Measurements from ENCODE around the gene ZNF628.

ZNF628 gene

GRCh38 chr19:55472463-55472862 lies 4.0 kb upstream of the ZNF628 start:
- DNase-seq, result no peak
- Histone ChIP-seq H3K9me3 (ENCODE audit: insufficient read depth, low read length, severe bottlenecking) (no peaks in the 10 kb centered on the region), H3K4me3 (ENCODE audit: low read depth in 1 of 2, low read length in 2 of 2) (no peak overlapping the region), H4K20me1 (ENCODE audit: insufficient read depth, low read length) (no peaks in the 10 kb centered on the region), H3K79me2 (ENCODE audit: insufficient read depth, low read length) (peaks cover 5% of the 10 kb centered on the region), H3K4me1 (ENCODE audit: insufficient read depth, low read length) (peaks cover 24% of the 10 kb centered on the region), H3K4me2 (ENCODE audit: insufficient read depth, low read length) (no peak overlapping the region), H3K9ac (ENCODE audit: low read depth, low read length) (no peak overlapping the region), H3K36me3 (ENCODE audit: insufficient read depth, low read length) (no peaks in the 10 kb centered on the region), H3K27me3 (ENCODE audit: insufficient read depth, low read length, poor library complexity) (no peaks in the 10 kb centered on the region), H2AFZ (ENCODE audit: low read depth, low read length) (no peak overlapping the region), H3K27ac (ENCODE audit: low read length) (no peak overlapping the region)
- TF ChIP-seq CTCF (IDR thresholded peaks at IDR 0.05; ENCODE audit: borderline replicate concordance, extremely low read depth, low read length, poor library complexity, severe bottlenecking), result no peak
- no peak for TF ChIP-seq EZH2 (IDR thresholded peaks at IDR 0.05; ENCODE audit: borderline replicate concordance, low read depth, low read length, severe bottlenecking)
- no peak for ATAC-seq (ENCODE audit: insufficient read depth, low read depth)

DNA sequence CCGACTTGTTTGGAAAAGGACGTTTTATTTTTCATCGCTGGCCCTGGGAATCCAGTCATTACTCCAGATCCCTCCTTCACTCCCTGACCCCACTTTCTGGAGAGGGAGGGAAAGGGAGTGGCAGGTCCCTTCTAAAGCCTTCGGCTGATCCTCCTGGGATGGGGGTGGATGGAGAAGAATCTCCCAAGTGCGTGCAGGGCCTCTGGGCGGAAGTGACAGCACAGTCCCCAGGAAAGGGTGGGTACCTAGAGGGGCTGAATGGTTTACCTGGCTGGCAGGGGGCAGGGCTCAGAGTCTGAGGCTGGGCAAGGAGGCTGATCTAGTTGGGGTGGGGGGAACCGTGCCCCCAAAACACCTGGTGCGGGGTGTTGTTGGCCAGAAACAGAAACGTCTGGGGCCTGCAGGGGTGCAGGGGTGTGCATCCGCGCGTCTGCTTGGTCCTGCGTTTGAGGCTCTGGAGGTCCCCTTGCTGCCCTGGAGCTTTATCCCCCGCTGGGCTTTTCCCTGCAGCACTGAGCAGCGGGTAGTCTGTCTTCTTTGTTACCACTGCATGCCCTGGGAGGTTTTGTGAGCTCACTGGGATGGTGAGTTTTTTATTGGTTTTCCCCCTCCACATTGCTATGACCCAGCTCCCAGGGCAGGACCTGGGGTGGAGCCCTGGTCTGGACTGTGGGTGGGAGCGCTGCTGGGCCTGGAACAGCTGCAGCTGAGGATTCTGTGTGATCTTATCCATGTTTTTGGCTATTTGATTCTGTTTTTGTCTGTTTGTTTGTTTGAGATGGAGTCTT lies 3.0 kb upstream of the ZNF628 start:
- H3K27me3 ChIP-seq (ENCODE audit: insufficient read depth, low read length, poor library complexity), result no peaks in the 10 kb centered on the region
- H4K20me1 ChIP-seq (ENCODE audit: insufficient read depth, low read length), result no peaks in the 10 kb centered on the region
- H3K79me2 ChIP-seq (ENCODE audit: insufficient read depth, low read length), result peaks cover 14% of the 10 kb centered on the region
- H3K9me3 ChIP-seq (ENCODE audit: insufficient read depth, low read length, severe bottlenecking), result no peaks in the 10 kb centered on the region
- TF ChIP-seq CTCF (IDR thresholded peaks at IDR 0.05; ENCODE audit: borderline replicate concordance, extremely low read depth, low read length, poor library complexity, severe bottlenecking) (no peak), EZH2 (IDR thresholded peaks at IDR 0.05; ENCODE audit: borderline replicate concordance, low read depth, low read length, severe bottlenecking) (no peak)
- no peaks in the 10 kb centered on the region for H3K36me3 ChIP-seq (ENCODE audit: insufficient read depth, low read length)
- H2AFZ ChIP-seq (ENCODE audit: low read depth, low read length), result no peak overlapping the region
- DNase-seq (no peak), ATAC-seq (ENCODE audit: insufficient read depth, low read depth) (no peak)
- H3K4me1 ChIP-seq (ENCODE audit: insufficient read depth, low read length), result peaks cover 27% of the 10 kb centered on the region
- no peak overlapping the region for H3K4me3 ChIP-seq (ENCODE audit: low read depth in 1 of 2, low read length in 2 of 2)
- no peak overlapping the region for H3K27ac ChIP-seq (ENCODE audit: low read length)
- no peak overlapping the region for H3K9ac ChIP-seq (ENCODE audit: low read depth, low read length)
- H3K4me2 ChIP-seq (ENCODE audit: insufficient read depth, low read length), result no peak overlapping the region

- peaks cover 38% of the 10 kb centered on the region for H3K4me1 ChIP-seq (ENCODE audit: insufficient read depth, low read length)
- H2AFZ ChIP-seq (ENCODE audit: low read depth, low read length), result peak overlapping the region; percentile 36
- peaks cover 26% of the 10 kb centered on the region for H3K79me2 ChIP-seq (ENCODE audit: insufficient read depth, low read length)
- peak overlapping the region; percentile 79 for H3K4me2 ChIP-seq (ENCODE audit: insufficient read depth, low read length)
- H3K9ac ChIP-seq (ENCODE audit: low read depth, low read length), result peak overlapping the region; percentile 87; the same call in 1 of the 2 replicates
- H4K20me1 ChIP-seq (ENCODE audit: insufficient read depth, low read length), result peaks cover 9% of the 10 kb centered on the region
- H3K9me3 ChIP-seq (ENCODE audit: insufficient read depth, low read length, severe bottlenecking), result no peaks in the 10 kb centered on the region
- no peaks in the 10 kb centered on the region for H3K36me3 ChIP-seq (ENCODE audit: insufficient read depth, low read length)
- peak overlapping the region in 1 of 2 experiments; percentile 77; a peak in 1 of 4 replicates for H3K4me3 ChIP-seq (ENCODE audit: low read depth in 1 of 2, low read length in 2 of 2)
- no peaks in the 10 kb centered on the region for H3K27me3 ChIP-seq (ENCODE audit: insufficient read depth, low read length, poor library complexity)
- TF ChIP-seq EZH2 (IDR thresholded peaks at IDR 0.05; ENCODE audit: borderline replicate concordance, low read depth, low read length, severe bottlenecking) (no peak), CTCF (IDR thresholded peaks at IDR 0.05; ENCODE audit: borderline replicate concordance, extremely low read depth, low read length, poor library complexity, severe bottlenecking) (no peak)
- H3K27ac ChIP-seq (ENCODE audit: low read length), result peak overlapping the region; percentile 66
- DNase-seq (no peak), ATAC-seq (ENCODE audit: insufficient read depth, low read depth) (no peak)
Measured at GRCh38 chr19:55474269-55475265, 1.9 kb upstream of the ZNF628 start.

All from DND-41 (cell line).